NK-92 (cell line): ENCODE results near the gene TTLL7.

Experiments used
- DNase-seq: peaks from one replicate; lab custom pipeline; 2025; ENCODE audit not compliant: unreplicated experiment; lab: John Stamatoyannopoulos, UW

TTLL7 gene, protein sequence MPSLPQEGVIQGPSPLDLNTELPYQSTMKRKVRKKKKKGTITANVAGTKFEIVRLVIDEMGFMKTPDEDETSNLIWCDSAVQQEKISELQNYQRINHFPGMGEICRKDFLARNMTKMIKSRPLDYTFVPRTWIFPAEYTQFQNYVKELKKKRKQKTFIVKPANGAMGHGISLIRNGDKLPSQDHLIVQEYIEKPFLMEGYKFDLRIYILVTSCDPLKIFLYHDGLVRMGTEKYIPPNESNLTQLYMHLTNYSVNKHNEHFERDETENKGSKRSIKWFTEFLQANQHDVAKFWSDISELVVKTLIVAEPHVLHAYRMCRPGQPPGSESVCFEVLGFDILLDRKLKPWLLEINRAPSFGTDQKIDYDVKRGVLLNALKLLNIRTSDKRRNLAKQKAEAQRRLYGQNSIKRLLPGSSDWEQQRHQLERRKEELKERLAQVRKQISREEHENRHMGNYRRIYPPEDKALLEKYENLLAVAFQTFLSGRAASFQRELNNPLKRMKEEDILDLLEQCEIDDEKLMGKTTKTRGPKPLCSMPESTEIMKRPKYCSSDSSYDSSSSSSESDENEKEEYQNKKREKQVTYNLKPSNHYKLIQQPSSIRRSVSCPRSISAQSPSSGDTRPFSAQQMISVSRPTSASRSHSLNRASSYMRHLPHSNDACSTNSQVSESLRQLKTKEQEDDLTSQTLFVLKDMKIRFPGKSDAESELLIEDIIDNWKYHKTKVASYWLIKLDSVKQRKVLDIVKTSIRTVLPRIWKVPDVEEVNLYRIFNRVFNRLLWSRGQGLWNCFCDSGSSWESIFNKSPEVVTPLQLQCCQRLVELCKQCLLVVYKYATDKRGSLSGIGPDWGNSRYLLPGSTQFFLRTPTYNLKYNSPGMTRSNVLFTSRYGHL

GRCh38 chr1:83998498-83999315 lies at the start of gene TTLL7:
Gene TTLL7 (minus strand): TSS chr1:83999132. CDS start chr1:83952211, 46,921 bp downstream.
- no peak for DNase-seq

DNA sequence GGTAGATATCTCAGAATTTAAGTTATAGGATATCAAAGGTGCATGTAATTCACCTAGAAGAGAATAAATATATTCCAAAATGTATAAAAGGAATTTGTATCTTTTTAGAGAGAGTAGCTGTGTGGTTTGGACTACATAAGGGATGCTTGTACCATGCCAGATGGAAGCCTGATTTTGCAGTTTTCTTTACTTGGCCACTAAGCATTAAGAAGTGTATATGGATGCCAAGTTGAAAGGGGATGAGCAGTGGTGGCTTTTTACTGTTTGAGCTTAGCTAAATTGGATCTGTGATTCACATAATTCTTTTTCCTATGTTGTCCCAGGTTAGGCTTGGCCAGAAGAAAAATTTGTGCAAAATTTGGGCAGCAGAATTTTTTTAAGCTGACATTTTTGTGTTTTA lies 43.5 kb upstream of the TTLL7 start:
- DNase-seq: no peak

DNA sequence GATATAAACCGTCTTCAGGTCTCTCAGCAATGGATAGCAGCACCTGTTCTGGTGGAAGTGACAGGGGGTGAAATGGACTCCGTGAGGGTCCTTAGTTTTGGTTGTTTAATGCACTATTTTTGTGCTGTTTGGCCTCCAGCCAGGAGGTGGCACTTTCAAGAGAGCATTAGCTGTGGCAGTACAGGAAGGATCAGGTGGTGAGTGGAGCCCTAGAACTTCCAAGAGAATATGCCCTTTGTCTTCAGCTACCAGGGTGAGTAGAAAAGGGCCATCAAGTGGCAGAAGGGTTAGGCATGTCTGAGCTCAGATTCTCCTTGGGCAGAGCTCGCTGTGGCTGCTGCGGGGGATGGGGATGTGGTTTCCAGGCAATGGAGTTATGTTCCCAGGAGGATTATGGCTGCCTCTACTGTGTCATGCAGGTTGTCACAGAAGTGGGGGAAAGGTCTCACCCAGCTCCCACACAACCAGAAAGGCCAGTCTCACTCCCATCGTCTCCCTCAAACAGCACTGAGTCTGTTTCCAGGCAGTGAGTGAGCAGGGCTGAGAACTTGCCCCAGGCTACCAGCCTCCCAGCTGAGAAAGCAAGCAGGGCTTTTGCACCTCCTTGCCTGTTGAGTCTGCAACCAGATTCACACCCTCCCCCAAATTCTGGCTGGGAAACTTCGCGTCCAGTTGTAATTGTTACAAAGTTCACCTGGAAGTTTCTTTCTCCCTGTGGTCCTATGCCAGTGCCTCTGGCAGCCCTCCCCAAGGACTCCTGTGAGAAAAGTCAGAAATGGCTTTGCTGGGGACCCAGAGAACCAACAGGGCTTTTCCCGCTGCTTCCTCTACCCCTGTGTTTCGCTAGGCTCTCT lies 39.1 kb upstream of the TTLL7 start:
- DNase-seq: no peak

DNA sequence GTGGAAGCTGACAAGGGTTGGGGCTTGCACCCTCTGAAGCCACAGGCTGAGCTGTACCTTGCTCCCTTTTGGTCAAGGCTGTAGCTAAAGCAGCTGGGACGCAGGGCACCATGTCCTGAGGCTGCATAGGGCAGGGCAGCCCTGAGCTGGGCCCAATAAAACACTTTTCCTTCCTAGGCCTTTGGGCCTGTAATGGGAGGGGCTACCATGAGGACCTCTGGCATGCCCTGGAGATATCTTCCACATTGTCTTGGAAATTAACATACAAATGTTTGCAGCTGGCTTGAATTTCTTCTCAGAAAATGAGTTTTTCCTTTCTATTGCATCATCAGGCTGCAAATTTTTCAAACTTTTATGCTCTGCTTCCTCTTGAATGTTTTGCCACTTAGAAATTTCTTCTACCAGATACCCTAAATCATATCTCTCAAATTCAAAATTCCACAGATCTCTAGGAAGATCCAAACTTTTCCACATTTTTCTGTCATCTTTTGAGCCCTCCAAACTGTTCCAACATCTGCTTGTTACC lies 32.9 kb upstream of the TTLL7 start:
- DNase-seq: no peak

DNA sequence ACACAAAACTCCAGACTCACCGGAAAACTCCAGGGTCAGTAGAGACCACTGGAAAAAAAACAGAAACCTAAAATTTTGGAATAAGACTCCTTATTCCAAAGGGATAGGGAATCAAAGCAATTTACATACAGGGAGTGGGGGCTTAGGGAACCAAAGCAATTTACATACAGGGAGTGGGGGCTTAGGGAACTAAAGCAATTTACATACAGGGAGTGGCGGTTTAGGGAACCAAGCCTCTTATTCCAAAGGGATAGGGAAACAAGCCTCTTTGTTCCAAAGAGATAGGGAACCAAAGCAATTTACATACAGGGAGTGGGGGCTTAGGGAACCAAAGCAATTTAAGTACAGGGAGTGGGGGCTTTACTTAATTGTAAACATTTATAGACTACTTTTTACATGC lies 28.4 kb upstream of the TTLL7 start:
- no peak for DNase-seq

DNA sequence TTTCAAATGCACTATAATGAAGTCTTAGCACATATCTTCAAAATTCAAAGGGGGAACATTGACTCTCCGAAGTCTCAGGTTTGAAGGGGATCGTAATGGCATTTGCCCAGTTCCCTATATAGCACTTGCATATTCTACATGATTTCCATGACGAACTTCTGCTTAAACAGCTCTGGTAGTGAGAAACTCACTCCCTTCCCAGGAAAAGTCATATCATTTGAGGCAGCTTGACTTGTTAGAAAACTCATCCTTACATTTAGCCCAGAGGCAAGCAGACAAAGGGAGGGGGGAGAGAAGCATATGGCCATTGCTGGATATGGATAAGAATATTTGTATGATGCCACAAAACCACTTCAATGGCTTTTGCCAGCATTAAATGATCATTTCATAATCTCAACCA lies 27.0 kb upstream of the TTLL7 start:
- no peak for DNase-seq

- no peak for DNase-seq
Measured at GRCh38 chr1:84021822-84022221, 22.9 kb upstream of the TTLL7 start.

DNA sequence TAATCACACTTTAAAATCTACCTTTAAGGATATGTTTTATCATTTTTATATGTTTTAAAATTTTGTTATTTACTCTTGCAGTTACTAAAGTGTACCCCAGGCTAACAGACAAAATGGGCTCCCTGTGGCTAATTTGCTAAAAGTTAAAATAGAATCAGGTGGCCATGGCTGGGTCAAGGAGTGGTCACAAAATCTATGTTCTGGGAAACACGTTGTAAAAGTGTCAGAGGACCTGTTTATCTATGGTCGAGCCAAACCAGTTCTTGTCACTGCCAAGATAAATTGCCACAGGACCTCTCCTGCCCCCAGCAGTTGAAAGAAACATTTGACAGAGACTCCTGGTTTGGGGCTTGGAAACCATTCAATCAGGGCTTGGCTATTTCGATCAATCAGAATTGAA lies 21.2 kb upstream of the TTLL7 start:
- no peak for DNase-seq

DNA sequence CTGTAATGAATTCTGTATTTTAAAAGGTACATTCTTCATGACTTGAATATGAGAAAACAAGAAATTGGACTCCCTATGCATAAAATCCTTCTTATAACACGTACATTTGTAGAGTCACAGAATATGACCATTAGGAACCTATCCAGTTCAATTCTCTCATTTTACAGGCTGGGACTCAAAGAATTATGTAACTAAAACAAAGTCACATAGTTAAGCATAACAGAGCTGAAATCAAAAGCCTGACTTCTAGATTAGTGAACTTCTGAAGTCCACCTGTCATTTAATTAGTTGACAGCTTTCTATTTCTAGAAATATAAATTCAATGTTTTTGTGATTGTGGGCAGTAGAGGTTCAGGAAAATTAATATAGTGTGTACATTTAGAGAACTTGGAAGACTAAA lies 20.3 kb upstream of the TTLL7 start:
- DNase-seq: no peak

GRCh38 chr1:84013708-84014107 lies 14.8 kb upstream of the TTLL7 start:
- DNase-seq: no peak

- no peak for DNase-seq
Measured at GRCh38 chr1:84012018-84012417, 13.1 kb upstream of the TTLL7 start.

- DNase-seq: no peak
Measured at GRCh38 chr1:84010136-84010535, 11.2 kb upstream of the TTLL7 start.

- no peak for DNase-seq
Measured at GRCh38 chr1:84008631-84009030, 9.7 kb upstream of the TTLL7 start.

- DNase-seq: no peak
Measured at GRCh38 chr1:84006591-84006990, 7.7 kb upstream of the TTLL7 start.

GRCh38 chr1:84001501-84001900 lies 2.6 kb upstream of the TTLL7 start:
- no peak for DNase-seq

- no peak for DNase-seq
Measured at GRCh38 chr1:84000954-84001495, 2.1 kb upstream of the TTLL7 start.

GRCh38 chr1:84000196-84000885 lies 1.4 kb upstream of the TTLL7 start:
- no peak for DNase-seq

DNA sequence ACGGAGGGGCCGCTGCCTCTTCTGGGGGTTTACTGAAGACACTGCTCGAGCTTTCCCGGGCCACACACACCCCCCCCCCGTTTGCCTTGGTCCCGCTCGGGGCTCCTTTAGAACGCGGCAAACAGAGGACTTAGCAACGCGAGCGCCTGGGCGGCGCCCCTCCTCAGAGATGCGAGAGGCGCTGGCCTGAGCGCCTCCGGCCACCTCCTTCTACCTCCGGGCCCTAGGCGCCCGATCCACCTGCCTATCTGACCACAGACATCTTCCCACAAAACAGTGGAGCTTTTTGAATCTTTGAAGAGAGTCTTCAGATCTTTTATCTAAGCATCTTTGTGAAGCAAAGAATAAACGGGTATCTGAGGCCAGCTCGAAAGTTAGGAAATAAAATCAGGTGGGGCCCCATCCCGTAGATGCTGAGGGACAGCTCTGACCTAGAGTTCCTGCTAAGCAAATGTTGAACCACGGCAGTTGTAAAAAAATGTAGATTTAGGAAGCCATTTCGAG lies 436 bp upstream of the TTLL7 start:
- DNase-seq: no peak

- no peak for DNase-seq
Measured at GRCh38 chr1:83998205-83998497, 781 bp downstream of the TTLL7 start.
